Epithelial cell of esophagus (primary cell): ENCODE data around the gene GATD1.
A peak's percentile ranks its signal among the peaks of the same experiment; 100 is the strongest.

ENCODE experiments used
- DNase-seq: peaks from one replicate; pipeline ENCODE4 v3.0.0; 2010; ENCODE audit warnings: low read depth
- H3K4me3 ChIP-seq: 2 replicates; pipeline ENCODE4 v1.5.1; 2011; ENCODE audit warnings: mild to moderate bottlenecking, low read length, control low read depth
- CTCF ChIP-seq: IDR thresholded peaks from 2 replicates; pipeline ENCODE4 v1.5.1; 2011; ENCODE audit warnings: low read depth, mild to moderate bottlenecking, low read length, control low read depth, inconsistent platforms; ENCODE audit not compliant: insufficient read depth; ENCODE audit errors: missing control alignments

The GATD1 gene

GRCh38 chr11:724049-724777 lies 53.1 kb downstream of the GATD1 start:
- no peak for TF ChIP-seq CTCF
- no peak for DNase-seq
- no peak overlapping the region for H3K4me3 ChIP-seq

GRCh38 chr11:723120-723883 lies 54.0 kb downstream of the GATD1 start:
- H3K4me3 ChIP-seq: no peak overlapping the region
- DNase-seq: peak; percentile 53
- peak; percentile 44 for TF ChIP-seq CTCF

GRCh38 chr11:722346-722811 lies 54.9 kb downstream of the GATD1 start:
- no peak overlapping the region for H3K4me3 ChIP-seq
- no peak for TF ChIP-seq CTCF
- DNase-seq: no peak

GRCh38 chr11:721741-722345 lies 55.4 kb downstream of the GATD1 start:
- H3K4me3 ChIP-seq: no peak overlapping the region
- no peak for DNase-seq
- no peak for TF ChIP-seq CTCF

GRCh38 chr11:721247-721740 lies 56.0 kb downstream of the GATD1 start:
- DNase-seq: no peak
- H3K4me3 ChIP-seq: no peak overlapping the region
- no peak for TF ChIP-seq CTCF

GRCh38 chr11:720642-721246 lies 56.5 kb downstream of the GATD1 start:
- TF ChIP-seq CTCF: no peak
- H3K4me3 ChIP-seq: no peak overlapping the region
- peak; percentile 44 for DNase-seq
